GM12872 (cell line): ENCODE measurements around the gene SPAG7.

ENCODE experiments used
- TF ChIP-seq, protein P1 (sequence below): IDR thresholded peaks from 3 replicates; pipeline ENCODE4 v1.5.1; 2011; ENCODE audit warnings: low read depth, mild to moderate bottlenecking, low read length, moderate library complexity; ENCODE audit not compliant: insufficient read depth

SPAG7 gene, protein sequence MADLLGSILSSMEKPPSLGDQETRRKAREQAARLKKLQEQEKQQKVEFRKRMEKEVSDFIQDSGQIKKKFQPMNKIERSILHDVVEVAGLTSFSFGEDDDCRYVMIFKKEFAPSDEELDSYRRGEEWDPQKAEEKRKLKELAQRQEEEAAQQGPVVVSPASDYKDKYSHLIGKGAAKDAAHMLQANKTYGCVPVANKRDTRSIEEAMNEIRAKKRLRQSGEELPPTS

DNA sequence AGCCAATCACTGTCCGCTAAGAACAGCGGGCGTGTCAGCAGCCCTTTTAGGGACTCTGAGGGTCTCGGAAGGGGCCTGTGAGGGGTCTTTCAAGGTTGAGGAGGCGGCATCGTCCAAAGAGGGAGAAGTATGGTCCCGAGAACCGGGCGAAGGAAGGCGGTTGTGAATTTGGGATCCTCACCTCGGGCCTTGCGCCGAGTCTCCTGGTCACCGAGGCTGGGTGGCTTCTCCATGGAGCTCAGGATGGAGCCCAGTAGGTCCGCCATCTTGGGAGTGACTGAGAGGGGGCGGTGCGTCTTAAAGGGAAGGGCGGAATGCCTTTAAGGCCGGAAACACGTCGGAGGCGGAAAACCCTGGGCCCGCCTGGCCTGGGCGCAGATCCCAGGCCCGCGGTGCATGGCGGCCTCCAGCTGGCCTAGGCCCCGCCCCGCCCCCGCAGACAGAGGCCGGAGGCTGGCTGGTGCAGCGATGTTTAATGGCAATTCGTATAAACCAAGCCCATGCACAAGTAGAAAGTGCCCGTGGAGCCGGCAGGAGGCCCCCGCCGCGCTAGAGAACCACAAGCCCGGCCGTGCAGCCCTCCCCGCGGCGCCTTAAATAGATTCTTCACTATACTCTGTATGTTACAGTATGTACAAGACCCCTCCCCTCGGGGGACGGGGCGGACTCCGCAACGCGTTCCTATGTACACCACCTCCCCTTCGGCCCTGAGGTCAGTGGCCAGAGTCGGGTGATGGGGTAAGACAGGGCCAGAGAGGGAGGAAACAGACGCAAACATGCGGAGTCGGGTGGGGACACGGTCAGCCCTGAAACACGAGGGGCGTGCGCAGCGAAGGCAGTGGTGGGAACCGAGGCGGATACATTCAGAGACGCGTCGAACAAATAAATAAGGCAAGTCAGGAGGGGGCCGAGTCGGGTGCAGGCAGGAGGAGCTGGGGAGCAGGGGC, at the start of gene SPAG7:
Gene SPAG7, minus strand, starts transcription at position 279 of the 947 bp plus-strand sequence. Its CDS starts 13 bp downstream, at position 266.
- TF ChIP-seq, protein P1, sequence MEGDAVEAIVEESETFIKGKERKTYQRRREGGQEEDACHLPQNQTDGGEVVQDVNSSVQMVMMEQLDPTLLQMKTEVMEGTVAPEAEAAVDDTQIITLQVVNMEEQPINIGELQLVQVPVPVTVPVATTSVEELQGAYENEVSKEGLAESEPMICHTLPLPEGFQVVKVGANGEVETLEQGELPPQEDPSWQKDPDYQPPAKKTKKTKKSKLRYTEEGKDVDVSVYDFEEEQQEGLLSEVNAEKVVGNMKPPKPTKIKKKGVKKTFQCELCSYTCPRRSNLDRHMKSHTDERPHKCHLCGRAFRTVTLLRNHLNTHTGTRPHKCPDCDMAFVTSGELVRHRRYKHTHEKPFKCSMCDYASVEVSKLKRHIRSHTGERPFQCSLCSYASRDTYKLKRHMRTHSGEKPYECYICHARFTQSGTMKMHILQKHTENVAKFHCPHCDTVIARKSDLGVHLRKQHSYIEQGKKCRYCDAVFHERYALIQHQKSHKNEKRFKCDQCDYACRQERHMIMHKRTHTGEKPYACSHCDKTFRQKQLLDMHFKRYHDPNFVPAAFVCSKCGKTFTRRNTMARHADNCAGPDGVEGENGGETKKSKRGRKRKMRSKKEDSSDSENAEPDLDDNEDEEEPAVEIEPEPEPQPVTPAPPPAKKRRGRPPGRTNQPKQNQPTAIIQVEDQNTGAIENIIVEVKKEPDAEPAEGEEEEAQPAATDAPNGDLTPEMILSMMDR: no peak

DNA sequence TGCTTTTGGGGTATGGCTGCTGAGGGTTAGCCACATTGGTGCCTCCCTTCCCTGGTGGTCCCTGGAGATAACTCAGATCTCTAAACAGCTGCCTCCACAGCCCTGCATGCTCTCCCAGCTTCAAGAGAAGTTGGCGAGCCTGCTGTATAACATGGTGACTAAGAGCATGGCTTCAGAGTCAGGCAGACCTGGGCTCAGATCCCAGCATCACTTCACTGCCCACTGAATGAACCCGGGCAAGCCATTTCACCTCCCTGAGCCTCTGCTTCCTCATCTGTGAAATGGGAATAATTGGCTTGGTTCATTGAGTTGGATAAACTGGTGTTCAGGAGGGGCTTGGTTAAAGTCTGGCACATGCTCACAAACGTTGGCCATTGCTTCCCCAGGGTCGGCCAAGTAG, 46.7 kb upstream of the SPAG7 start:
- TF ChIP-seq, protein P1: no peak

DNA sequence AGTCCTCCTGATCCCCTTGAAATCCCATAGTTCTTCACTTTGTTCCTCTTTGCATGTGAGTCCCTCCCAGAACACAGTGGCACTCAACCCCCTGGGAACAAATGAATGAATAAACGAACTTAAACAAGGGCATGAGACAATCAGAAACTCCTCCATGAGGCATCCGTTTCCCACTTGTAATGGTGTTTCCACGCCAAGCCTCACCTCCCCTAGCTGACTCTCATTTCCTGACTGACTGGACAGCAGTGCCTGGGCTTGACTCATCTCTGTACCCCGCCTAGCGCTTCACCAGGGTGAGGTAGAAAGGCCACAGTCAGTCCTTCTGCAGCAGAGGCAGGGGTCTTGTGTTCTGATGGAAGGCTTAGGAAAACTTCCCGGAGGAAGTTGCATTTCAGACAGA, 44.3 kb upstream of the SPAG7 start:
- TF ChIP-seq, protein P1: no peak

DNA sequence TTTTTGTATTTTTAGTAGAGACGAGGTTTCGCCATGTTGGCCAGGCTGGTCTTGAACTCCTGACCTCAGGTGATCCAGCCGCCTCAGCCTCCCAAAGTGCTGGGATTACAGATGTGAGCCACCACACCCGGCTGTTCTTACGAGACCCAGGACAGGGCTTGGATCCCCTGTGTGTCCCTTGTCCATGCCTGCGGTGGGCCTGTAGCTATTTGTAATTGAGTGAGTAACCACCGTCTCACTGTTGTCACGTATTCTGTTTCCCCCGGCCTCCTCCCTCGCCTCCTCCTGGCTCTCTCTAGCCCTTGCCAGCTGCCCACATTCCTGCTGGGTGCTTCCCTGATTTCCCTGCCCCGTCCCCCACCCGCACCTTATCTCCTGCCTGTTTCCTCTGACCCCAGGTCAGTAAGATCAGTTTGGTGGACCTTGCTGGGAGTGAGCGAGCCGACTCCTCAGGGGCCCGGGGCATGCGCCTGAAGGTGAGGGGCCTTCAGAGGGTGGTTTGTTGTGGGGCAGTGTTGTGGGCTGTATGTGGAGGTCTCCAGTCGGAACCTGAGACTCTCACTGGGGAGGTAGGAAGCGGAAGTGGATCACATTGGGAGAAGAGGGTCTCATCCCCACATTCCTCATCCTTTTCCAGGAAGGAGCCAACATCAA, 35.7 kb upstream of the SPAG7 start:
- TF ChIP-seq, protein P1: no peak

DNA sequence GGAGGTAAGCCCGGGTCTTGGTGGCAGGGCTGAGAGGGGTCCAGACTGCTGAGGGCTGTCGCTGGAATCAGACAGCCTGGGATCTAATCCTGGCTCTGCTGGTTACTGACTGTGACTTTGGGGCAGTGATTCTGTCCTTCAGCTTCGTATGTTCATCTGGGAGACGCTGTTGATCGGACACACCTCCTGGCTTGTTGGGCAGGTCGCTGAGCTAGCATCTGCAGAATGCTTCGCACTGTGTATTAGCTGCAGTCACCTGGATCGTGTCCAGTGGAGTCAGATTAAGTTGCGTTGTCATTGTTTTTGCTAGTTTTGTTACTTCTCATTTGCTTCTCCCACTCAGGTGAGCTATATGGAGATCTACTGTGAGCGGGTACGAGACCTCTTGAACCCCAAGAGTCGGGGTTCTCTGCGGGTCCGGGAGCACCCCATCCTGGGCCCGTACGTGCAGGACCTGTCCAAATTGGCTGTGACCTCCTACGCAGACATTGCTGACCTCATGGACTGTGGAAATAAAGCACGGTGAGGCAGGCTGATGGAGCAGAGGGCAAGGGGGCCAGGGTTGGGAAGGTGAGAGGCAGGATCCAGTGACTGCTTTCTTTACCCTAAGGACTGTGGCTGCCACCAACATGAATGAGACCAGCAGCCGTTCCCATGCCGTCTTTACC, 34.6 kb upstream of the SPAG7 start:
- TF ChIP-seq, protein P1: no peak

DNA sequence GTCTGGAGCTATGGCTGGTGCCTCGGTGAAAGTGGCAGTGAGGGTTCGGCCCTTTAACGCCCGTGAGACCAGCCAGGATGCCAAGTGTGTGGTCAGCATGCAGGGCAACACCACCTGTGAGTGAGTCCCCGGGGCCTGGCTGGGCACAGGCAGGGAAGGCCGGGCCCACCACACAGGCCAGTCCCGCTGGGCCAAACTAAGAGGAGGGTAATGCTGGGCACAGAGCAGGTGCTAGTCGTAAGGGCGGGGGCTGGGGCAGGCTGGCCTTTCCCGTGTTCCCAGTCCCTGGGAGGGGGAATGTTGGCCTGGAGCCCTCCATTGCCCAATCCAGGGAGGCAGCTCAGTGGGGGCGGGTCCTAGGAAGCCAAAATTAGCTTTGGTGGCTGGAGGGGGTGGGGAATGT, 32.6 kb upstream of the SPAG7 start:
- TF ChIP-seq, protein P1: no peak
